ENCODE results near the gene GALNT18.

GALNT18 gene

DNA sequence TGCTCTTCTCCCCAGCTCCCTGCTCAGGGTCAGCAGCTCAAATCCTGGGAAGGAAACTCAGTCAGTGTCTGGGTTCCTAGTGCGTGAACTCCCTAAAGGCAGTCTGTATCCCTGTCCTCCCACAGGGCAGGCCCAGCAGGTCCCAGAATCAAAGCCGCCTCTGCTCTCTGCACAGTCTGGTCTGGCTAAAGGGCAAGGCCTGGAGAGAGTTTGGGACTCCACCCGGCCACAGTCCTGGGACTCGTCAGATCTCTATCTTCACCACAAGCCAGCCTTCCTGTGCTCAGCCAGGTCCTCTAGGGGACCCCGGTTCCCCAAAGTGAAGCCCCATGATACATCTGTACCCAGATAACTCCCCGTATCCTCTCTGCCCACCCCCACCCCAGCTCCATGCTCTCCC is 212.6 kb downstream of the GALNT18 start:
- no peak for DNase-seq (ENCODE audit: low read depth in 3 of 3)

DNA sequence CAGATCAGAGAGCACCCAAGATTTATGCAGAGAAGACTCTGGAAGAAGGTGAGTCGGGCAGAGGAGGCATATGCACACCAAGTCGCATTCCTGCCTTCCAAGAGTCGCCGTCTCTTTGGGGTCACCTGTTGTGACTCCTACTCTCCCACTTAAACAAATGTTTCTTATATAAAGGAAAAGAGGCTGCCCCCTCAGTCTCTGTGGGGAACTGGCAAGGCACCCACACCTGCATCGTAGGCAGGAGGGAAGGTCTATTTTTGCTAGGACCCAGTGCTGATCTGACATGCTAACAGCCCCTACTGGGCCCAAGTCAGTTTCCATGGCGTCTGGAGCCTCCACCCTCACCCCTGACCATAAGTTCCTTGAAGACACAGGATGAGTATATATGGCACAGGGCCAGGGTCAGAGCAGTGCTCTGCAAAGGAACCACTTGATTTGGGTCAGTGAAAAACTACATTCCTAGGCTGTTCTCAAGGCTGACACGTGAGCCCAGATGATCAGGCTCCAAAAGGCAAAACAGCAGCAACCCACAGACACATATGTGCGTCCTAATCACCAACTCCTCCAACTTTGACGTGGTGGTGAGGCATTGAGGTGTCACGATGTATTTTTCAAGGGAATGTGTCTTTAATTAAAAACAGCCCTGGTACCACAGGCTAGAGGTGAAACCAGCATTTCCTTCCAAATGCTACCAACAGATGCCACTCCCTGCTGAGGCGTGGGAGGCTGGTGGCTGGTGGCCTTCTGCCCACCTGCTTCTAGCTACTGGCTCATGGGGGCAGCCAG is 213.2 kb downstream of the GALNT18 start:
- DNase-seq (ENCODE audit: low read depth in 3 of 3): no peak

DNA sequence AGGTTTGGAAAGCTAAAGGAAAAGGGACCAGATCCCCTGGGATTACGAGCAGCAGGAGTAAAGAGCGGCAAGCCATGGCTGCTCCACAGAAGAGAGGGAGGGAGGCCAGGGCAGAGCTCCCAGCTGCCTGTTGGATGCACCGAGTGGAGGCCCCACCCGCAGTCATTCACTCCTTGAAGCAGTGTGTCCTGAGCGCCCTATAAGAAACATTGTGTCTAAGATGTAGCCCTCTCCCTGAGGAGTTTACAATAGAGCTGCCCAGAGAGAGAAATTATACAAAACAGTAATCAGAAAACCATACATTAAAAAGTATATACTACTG is 214.1 kb downstream of the GALNT18 start:
- DNase-seq (ENCODE audit: low read depth in 3 of 3): no peak

DNA sequence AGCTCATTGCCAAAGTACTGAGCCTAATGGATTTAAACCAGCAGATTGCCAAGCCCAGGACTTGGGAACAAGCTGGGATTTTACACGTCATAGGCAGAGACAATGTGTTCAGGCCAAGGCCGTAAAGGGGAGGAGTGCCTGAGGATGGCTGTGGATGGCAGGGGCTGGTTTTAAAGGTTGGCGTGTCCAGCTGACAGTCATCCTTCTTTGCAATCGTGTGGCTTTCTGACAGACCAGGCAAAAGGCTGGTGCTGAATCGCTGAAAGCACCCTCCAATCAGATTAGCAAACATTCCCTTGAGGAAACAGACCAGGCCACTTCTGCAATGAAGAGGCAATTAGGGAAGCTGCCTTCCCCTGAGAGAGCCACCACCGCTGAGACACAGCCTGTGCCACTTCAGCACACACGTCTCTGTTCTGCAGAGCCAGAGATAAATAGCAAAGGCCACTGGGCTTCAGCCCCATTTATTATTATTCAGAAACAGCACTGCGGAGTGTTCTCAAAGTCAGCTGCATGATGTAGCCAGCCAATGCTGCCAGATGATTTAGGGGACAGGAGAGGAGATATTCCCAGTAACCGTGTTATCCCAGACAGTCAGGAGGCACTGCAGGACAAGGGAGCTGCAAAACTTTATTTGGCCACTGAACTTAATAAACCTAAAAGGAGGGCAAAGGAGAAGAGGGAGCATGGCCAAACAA is 214.6 kb downstream of the GALNT18 start:
- DNase-seq (ENCODE audit: low read depth in 3 of 3): no peak

DNA sequence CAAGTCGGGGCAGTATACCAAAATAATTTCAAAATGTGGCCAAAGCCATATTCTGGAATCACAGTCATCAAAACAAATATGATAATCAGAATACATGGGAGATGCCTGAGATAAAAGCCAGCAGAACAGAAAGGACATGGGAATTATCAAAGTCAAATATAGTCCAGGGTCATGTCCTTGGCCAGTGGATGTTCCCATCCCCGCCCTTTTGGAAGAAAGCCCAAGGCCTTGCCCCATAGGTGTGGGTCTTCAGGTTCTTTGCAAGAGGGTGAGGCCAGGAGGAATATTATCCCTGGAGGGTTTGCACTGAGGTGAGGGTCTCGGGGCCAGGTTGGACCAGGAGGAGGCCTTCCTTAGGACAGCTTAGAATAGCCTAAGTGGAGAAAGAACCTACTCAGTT is 215.2 kb downstream of the GALNT18 start:
- DNase-seq (ENCODE audit: low read depth in 3 of 3): no peak

DNA sequence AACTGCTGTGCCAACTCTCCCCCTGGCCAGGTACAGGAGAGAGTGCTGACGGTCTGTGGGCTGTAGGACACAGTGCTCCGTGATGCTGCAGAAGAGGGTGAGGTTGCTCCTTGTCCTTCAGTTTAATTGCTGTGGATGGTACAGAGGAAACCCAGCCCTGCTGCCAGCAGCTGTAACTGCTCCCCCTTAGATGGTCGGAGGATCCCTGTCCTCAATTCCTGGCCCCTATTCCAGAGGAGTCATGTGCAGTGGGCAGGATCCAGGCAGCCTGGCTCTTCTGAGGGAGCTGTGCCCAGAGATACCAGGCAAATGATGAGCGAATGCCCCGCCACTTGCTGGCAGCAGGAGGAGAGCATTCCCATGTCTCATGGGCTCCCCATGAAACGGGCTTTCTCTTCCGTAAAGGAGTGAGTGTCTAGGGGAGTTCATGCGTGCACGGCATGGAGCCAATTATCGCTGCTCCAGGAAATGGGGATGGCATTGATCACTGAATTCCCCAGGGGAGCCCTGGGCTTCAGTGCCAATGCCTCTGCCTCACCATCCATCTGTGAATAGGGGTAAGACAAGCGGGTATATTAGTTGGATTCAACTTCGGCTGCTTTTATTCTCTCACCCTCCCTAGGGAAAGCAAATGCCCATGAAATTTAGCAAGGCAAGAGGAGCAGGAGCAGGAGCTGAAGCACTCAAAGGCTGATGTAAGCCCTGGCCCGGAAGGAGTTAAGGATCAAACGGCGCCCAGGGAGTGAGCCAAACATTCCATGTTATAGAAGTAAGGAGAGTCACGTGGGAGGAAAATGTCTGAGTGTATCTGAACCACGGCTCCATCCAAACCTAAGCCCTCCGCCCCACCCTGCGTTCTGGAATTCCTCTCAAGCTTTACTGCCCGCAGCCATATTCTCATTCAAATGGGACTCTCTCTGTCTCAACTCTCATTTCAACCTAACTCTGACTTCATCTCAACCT is 217.8 kb downstream of the GALNT18 start:
- DNase-seq (ENCODE audit: low read depth in 3 of 3): no peak

DNA sequence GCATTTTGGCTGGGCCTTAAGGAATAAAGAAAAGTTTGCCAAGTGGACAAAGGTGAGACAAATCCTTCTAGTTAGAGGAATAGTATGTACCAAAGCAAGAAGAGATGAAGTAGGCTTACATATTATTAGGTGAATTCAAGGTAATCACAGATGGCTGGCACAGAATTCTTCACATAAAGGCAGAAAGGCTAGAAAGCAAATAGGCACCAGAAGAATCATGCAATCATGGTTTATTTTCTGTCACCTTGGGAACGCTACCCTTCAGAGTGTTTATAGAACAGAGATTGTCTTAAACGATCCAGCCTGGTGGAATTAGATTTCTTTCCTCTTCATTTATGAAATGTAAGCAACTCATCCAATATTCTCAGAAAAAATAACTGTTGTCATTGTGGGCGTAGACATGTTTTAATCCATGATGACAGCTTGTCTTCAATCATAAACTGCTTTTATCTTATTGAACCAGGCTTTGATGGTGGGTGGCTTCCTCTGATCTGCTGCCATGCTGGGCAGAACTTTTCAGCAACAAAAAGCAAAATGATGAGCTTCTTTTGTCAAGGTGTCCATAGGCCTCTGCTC is 219.8 kb downstream of the GALNT18 start:
- DNase-seq (ENCODE audit: low read depth in 3 of 3): no peak

DNA sequence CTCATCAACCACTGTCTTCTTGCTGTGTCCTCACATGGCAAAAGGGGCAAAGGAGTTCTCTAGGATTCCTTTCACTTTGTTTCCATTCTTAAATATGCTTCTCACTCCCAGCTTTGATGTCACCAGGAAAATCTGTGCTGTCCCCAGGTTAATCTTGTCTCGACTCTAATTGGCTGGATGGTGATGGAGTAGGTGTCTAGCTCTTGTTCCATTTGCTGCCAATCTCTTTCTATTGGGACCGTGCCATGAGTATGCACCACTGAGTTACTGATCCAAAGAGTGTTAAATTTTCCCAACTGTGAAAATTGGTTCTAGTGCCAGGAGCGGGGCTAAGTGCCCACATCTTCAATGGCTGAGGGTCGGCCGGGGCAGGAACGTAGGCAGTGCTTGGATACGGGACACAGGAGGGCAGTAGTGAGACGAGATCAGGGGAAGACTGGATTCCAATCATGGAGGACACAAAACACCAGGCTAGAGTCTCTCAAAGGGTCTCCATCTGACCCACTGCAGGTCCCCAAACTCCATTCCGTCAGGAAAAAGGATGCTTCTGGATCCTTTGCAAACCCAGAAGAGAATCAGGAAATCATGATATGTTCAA is 221.1 kb downstream of the GALNT18 start:
- DNase-seq (ENCODE audit: low read depth in 3 of 3): no peak

DNA sequence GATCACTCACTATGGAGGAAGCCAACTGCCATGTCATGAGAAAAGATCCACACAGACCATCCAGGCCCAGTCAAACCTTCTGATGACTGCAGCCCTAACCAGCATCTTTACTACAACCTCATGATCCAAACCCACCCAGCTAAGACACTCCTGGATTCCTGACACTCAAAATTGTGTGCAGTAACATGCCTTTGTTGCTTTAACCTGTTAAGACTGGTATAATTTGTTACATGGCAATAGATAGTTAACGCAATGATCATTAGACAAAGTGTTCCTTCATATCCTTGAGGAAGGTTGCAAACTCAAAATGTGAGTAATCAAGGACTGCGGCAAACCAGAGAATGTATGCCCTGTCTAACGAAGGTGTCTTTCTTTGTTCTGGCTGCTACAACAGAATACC is 221.7 kb downstream of the GALNT18 start:
- DNase-seq (ENCODE audit: low read depth in 3 of 3): no peak

DNA sequence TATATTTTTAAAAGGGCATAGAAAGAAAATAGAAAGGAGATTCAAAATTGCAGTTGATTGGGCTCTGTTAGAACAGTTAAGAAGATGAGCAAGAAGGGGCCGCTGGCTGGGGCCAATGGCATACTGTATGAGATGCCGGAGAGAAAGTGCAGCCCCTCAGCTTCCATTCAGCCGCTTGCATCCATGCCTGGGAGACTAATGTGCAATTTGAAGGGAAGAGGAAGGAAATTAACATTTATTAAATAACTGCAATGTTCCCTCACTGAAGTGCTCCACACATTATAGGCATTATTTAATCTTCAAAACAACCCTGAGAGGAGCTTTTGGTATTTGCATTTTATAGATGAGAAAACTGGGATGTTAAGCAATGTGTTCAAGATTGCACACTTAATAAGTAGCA is 224.0 kb downstream of the GALNT18 start:
- no peak for DNase-seq (ENCODE audit: low read depth in 3 of 3)

DNA sequence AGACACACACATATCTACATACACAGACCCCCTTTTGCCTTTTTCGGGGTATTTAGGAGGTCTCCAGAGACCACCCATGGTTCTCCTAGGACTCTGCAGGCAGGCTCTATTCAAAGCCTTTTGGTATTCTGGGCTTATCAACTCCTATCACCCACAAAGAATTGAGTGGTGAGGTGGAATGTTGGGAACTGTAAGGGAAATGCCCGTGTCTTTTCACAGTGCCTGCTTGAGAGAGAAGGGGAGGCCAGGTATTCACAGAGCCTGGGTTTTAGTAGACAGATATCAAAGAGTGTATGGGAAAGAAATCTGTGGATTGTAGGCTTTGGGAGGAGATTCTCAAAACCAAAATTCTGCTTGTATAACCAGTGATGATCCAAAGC is 224.8 kb downstream of the GALNT18 start:
- DNase-seq (ENCODE audit: low read depth in 3 of 3): no peak

DNA sequence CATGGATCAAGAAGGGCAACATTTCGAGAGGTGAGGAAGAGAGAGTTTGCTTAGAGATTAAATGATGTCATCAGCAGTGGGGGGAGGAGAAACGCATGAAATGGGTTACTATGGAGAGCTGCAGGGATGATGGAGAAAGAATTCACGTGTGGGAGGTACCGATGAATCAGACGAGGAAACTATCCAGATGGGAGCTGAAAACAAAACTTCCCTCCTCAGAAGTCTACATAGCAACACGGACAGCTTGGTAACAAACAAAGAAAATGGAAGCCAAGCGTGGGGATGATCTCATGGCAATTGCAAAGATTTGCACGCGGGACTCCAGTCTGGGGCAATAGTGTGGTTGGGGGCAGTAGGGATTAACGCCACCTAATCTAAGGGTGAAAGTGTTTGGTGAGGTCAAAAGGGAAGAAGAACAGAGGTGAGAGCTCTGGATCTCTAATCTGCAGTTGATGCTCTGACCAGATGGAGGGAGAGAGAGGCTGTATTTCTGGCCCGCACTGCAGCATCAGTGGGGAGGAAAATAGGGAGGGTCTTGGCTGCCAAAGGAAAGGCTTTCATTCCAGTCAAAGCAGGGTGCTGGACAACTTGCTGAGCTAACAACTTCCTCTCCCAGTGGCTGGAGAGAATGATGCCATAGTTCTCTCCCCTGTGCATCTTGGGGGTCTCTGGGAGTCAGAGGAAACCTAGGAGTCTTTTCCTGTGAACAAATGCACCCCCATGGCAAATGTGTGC is 225.3 kb downstream of the GALNT18 start:
- DNase-seq (ENCODE audit: low read depth in 3 of 3): no peak

DNA sequence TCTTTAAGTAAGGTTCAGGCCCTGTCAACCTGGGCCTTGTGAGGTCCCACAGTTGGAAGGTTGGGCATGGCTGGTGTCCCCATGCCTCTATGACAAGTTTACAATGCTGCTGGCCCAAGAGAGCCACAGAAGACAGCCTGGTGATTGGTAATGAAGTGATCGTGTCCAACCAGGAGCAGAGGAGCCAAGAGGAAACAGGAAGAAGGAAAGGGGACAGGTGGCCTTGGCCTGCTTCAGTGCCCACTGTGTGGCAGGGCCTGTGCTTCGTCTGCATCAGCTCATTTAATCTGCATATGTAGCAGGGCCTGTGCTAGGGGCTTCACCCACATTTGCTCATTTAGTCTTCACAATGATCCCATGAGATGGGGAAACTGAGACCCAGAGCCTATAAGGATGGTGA is 226.7 kb downstream of the GALNT18 start:
- no peak for DNase-seq (ENCODE audit: low read depth in 3 of 3)

DNA sequence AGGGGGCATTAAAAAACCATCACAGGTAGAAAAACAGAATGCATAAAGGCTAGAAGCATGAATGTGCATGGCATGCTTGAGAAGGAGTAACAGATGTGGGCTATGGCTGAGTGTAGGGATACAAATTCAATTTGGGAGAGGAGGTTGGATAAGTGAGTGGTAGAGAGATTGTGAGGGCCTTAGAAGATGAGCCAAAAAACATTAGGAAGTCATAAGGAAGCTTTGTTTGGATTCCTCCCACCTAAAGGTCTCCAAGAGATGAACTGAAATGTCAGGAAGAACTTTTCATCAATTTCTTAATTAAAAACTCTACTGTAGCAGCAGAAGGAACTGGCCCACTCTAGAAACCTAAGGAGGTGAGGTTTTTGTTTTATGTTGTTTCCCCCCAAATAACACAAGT is 227.6 kb downstream of the GALNT18 start:
- DNase-seq (ENCODE audit: low read depth in 3 of 3): no peak

DNA sequence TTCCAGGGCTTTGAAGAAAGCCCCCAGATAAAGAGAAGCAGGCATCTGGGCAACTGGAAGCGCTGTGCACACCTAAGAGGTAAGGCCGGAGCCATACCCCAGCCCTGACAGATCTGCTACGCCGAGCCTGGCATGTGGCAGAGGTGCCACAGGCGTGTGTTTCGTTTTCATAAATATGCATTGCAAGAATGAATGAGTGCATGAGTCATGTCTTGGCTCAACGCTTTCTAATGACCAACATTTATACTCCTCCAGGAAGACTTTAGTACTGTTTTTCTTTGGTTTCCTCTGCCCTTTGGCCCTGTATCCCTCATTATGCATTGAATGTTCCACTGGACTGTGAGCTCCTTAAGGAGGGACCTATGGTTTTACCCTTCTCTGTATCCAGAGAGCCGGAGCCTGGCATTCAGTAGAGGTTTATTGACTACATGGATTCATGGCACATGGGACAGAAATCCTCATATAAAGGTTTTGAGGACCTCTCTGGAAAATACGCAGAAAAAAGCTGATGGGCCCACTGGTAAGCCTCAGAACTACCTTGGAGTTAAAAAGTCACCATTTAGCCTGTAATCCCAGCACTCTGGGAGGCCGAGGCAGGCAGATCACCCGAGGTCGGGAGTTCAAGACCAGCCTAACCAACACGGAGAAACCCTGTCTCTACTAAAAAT is 229.9 kb downstream of the GALNT18 start:
- no peak for DNase-seq (ENCODE audit: low read depth in 3 of 3)

DNA sequence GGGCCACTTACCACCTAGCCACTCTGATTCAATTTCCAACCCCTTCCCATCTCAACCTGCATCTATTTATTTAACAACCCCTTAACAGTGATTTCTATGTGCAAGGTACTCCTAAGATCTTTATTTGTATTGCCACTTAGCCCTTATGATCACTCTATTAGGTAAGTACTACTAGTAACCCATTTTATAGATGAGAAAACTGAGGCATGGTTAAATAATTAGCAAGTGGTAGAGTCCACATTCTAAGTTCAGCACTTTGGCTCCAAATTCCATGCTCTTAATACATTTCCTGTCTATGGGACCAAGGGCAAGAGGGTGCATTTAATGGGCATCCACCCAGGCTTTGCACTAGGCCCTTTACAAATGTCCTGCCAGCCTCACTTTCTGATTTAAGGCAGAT is 230.6 kb downstream of the GALNT18 start:
- DNase-seq (ENCODE audit: low read depth in 3 of 3): no peak

DNA sequence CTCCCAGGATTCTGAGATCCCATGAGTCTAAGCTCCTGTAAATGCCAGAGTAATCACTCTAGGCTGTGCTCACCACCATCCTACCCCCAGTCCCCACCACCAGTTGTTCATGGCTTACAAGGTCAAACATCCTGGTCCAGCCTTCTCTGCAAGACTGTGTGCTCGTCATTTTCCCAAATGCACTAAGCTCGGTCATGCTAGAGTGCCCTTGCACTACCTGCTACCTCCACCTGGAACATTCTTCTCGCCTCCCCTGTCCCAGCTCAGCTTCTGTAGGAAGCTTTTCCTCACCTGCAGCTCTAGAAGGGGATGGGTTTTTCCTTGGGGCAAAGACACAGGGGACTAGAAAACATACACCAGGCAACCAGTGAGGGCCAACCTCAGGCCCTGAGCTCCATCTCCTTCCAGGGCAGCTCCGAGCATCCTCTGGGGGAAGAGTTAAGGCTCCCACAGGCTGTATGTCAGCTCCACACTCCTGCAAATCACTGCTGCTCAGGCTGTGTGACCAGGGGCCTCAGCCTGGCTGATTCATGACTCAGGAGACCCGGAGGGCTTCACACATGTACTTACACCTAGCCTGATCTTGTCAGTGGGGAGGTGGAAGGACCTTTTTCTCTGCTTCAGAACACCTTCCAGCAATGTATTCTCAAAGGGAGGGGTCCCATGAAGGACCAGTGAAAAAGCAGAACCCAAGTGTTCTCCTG is 231.6 kb downstream of the GALNT18 start:
- no peak for DNase-seq (ENCODE audit: low read depth in 3 of 3)

DNA sequence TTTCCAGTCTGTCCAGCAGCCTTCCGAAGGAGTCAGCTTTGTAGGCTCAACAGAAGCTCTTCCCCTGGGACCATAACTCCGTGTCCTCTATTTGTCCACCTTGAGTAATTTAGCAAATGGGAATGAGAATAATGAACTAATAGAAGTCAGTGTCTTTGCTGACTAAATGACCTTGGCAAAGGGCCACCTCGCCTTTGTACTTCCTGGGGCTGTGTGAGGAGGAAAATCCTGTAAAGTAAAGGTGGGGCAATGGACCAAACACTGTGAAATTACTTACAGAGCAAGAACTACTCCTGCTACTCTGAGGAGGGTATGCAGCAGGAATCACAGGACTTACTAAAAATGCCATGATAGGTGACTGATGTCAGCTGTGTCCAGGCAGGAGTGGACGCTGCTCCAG is 232.6 kb downstream of the GALNT18 start:
- no peak for DNase-seq (ENCODE audit: low read depth in 3 of 3)

DNA sequence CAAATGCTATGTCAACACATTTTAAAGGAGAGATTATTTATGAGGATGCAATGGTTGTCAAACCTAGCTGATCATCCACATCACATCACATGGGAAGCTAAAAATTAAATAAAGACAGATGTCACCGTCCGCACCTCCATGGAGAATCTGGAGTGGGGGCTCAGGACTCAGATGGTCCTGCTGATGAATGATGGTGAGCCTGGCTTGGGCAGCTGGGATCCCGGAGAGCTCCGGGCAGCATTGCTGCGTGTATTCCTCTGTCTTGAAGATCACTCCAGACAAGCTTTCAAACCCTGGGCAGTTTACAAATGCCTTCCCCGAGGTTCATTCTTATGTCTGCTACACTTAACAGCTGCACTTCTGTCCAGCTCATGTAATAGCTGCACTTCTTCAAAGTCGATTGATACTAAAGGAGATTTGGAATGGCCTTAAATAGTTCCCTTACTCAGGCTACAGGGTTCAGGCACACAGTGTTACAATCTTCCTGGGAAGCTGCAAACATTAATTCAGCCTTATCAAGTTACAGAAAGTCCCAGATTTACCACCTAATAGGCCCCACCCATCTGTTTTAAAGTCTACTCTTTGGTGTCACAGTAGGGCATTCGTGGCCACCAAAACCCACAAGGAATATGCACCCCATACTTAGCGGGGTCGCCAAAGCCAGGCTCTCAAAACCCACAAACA is 234.0 kb downstream of the GALNT18 start:
- DNase-seq (ENCODE audit: low read depth in 3 of 3): no peak

Measured in stimulated activated CD4-positive, alpha-beta T cell treated with anti-CD3 and anti-CD28 coated beads, TNF-alpha, amount 100 ng/mL, for 4 hours (primary cell).